GM21360 (cell line): ENCODE results near the gene DENND4A.
A peak's percentile ranks its signal among the peaks of the same experiment; 100 is the strongest.

Experiments used
- ATAC-seq: cut with Tn5 transposase; IDR thresholded peaks from one replicate; pipeline ENCODE4 v1.9.1; 2021; ENCODE audit warnings: mild to moderate bottlenecking, moderate library complexity; ENCODE audit not compliant: unreplicated experiment

DENND4A gene

DNA sequence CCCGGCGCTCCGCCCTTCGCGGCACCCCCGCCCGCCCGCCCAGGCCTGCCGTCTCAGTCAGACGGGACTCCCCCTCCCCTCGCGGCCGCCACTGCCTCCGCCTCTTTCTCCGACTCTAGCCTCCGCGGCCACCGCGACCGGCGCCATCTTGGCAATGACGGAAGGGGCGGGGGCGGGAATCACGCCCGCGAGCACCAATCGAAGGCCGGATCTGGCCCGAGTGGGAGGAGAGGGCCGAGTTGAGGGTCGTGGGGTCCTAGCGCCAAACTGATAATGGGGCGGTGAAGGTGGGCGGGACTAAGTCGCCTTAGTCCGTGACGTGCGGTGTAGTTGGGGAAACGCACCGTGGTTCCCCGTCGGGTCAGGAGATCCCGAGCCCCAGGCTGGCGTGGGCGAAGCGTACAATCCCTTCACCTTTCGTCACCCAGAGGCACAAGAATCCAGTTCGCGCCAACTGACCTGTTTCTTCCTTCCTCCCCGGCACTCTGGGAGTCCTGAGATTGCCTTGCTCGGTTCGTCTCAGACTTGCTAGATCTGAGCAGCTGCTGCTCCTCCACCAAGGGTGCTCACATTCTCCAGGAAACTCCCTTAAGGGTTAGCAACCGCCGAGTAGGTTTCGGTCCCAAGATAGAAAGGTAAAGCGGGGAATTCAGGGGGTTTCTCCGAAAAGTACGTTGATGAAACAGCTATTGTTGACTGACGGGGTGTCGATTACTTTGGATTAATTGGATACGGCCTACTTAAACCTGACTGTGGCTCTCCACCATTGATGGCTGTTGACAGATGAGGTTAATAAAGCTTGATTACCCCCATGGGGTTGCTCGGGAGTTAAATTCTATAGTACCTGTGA is at the start of gene DENND4A:
Gene DENND4A, minus strand, starts transcription at position 156 of the 850 bp plus-strand sequence. CDS start 35,843 bp downstream, outside the sequence.
- peak; percentile 75 for ATAC-seq

DNA sequence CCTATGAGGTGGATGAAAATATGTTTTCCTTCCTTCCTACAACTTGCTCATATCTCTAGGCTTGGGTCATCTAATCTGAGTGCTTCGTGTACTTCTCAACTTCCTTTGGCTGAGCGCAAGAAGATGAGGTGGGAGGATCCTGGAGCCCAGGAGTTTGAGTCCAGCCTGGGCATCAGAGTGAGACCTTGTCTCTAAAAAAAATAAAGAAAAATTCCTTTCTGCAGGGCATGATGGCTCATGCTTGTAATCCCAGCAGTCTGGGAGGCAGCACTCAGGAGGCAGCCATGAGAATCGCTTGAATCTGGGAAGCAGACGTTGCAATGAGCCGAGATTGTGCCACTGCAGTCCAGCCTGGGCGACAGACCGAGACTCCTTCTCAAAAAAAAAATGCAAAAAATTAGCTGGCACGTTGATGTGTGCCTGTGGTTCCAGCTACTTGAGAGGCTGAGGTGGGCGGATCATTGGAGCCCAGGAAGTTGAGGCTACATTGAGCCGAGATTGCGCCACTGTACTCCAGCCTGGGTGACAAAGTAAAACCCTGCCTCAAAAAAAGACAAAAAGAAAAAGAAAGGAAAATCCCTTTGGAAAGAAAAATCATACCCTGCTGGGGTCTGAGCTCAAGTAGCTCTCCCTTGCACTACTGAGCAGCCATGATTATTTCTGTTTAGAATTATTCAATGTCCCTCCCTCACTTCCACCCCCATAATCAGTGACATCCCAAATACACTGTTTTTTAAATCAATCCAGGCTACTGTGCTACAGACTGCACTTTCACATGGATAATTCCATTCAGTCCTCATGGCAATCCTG is 49.2 kb upstream of the DENND4A start:
- ATAC-seq = no peak

DNA sequence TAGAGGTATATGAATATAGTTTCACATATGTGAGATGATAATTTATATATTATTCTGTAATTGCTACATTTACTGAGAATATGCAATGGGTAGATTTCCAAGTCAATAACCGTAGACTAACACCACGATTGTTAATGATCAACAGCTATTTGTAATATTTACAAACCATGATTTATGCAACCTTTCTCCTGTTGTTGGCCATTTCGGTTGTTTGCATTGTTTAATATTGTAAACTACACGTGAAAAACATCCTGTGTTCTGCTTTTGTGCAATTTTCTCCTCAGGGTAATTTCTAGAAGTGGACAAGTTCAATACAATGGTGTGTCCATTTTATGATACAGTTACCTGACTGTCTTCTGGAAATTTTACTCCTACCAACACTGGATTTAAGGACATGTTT is 47.9 kb upstream of the DENND4A start:
- no peak for ATAC-seq

DNA sequence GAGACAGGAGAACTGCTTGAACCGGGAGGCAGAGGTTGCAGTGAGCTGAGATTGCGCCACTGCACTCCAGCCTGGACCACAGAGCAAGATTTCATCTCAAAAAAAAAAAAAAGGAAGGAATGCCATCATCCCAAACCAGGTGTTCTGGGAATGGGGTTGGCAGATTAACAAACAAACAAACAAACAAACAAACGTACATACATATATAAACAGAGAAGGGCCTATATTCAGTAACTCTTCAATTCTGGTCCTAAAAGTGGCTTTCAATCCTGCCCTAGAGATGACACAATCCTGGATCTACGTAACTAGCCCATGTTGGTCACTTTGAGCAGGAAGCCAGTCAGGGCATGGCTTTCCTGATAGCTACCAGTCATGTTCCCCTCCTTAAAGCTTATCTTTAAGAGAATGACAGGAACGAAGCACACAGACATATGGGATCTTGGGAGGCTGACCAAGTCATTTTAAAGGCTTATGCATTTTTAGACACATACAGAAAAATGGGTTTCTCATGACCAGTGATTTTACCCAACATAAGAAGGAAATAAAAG is 47.3 kb upstream of the DENND4A start:
- no peak for ATAC-seq

DNA sequence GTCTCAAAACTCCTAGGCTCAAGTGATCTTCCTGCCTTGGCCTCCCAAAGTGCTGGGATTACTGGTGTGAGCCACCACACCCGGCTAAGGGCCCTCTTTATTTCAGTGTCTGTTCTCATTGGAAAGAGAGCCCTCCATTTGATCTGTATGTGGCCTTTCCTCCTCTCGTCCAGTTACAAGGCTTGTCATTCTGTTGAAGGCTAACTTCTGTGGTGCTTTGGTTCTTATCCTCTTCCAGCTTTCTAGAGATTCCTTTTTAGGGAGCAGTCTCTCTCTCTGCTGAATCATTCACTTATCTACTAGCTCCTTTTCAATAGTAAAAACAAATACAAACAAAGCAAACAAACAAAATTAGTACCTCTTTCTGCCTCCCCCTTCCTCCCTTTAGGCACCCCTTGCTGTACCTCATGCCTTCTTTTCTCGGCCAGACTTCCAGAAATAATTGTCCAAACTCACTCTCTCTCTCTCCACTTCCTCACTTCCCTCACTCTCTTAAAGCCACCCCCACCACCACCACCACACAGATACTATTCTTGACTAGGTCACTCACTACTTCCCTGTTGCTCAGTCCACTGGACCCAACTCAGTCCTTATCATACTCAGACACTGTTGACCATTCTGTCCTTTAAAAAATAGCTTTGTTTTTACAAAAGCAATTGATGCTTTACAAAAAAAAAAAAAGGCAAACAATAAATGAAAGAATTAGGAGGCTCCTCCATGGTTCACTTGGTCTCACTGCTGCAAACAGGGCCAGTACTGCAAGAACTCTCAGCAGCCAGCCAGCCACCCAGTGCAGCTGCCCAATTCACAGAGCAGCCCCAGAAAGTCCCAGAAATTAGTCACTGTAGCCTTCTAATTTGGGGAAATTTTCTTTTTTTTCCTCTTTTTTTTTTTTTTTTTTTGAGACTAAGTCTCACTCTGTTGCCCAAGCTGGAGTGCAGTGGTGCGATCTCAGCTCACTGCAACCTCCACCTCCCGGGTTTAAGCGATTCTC is 45.5 kb upstream of the DENND4A start:
- ATAC-seq = no peak

DNA sequence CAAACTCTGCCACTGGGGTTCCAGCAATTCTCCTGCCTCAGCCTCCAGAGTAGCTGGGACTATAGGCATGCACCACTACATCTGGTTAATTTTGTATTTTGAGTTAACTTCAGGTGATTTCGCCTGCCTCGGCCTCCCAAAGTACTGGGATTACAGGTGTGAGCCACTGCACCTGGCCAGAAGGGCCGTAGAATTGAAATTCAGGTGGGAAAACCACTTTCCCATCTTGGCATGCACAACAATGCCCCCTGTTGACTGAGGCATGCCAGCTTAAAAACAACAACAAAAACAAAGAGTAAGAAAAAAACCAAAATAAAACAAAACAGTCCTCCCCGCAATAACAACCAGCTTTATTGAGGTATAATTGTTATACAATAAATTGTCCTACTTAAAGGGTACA is 44.6 kb upstream of the DENND4A start:
- no peak for ATAC-seq

DNA sequence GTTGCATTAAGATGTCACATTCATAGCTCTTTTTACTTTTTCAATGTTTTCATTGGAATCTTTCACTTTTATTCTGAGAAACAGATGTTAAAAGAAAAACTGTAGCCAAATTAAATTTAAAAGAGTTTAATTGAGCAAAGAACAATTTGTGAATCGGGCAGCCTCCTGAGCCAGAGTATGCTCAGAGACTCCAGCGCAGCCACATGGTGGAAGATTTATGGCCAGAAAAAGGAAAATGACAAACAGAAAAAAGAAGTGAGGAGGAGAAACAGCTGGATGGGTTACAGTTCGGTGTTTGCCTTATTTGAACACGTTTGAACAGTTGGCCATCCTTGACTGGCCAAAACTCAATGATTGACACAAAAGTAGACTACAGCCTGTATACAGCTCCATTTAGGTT is 43.4 kb upstream of the DENND4A start:
- no peak for ATAC-seq

DNA sequence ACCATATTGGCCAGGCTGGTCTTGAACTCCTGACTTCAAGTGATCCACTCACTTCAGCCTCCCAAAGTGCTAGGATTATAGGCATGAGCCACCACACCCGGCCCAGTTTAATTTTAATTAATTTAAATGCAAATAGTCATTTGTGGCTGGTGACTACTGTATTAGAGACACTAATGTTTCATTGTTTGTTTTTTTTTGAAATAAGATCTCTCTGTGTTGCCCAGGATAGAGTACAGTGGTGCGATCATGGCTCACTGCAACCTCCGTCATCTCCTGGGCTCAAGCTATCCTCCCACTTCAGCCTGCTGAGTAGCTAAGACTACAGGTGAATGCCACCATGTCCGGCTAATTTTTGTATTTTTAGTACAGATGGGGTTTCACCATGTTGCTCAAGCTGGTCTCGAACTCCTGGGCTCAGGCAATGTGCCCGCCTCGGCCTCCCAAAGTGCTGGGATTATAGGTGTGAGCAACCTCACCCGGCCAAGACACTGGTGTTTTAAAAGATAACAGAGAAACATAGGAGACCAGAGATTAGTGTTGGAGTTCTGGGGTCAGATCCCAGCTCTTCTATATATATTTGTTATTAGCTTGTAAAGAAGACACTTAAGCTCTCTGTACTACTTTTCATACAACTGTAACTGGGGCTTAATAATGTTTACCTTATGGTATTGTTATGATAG is 42.6 kb upstream of the DENND4A start:
- no peak for ATAC-seq

DNA sequence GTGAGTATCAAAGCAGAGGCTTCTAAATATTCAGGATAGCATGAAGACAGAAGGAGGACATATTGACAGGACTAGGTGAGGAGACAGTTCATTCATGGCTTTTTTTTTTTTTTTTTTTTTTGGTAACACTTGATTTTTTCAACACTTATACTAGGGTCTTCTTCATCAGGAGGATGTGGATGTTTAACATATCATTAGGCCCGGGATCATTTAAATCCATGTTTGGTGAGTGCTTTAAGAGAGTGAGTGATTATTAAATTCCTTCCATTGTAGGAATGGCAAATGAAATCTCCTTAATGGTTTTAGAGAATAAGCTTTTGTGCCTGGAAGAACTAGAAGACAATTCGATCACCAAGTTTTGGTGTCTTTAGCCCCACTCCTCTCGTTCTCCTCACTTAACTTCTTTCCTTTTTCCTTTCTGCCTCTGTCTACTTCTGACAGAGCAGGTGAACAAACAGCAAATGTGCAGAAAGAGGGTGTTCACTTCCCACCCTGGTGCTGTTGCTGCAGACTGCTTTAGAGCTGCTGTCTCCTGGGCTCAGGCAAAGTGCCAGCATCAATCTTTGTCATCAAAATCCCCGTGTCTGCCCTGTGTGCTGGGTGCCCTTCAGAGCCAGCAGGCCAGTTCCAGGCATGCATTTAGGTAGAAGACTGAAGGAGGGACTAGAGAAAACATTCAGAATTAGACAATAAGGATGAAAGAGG is 41.6 kb upstream of the DENND4A start:
- ATAC-seq = no peak

DNA sequence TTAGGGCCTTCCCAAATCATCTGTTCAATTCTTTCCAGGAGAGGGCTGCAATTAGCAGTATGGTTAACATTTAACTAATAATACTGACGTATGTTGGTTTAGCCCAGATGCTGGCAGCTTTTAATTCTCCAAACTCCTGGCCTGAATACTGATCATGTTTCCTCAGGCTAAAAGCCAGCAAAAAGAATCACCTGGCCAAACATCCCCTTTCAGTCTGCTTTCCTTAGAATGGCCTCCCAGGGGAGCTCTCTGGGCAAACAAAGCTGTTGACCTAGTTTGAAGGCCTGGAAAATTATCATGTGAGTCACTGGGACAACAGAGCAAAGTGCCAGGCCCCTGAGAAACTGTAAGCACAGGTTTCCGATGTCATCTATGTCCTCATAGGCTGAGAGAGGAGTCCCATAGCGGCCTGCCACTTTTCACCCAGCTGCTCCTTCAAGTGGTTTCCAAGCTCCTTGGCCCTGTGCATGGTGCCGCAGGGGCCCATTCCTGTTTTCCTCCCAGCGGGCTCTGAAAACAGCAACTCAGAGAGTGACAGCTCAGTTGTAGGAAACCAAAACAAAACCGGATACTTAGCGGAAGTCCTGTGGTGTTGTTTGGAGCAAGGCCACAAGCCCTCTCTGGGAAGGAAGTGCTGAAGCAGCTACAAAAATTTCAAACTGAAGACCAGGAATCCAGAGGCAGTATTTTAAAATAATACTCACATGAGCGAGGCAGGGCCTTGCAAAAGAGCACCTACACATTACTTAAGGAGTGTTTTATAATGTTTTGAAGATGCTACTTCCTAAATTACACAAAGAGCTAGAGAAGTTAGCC is 40.7 kb upstream of the DENND4A start:
- no peak for ATAC-seq

DNA sequence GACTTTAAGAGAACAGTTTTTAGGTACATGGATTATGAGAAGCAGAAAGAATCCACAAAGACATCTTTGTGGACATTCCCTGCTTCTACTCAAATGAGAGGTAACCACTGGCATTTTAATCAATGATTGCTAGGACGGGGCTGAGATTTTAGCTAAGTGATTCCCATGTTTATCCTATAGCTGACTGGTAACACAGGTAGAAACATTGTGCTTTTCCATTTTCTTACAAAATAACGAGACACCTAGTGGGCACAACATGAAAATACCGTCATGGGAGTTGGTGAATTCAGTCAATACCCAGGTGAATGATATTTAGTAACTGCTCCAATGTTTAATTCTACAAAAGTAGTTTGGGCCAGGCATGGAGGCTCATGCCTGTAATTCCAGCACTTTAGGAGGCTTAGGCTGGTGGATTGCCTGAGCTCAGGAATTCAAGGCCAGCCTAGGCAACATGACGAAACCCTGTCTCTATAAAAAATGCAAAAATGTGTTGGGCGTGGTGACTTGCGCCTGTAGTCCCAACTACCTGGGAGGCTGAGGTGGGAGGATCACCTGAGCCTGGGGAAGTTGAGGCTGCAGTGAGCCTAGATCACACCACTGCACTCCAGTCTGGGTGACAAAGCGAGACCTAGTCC is 37.2 kb upstream of the DENND4A start:
- ATAC-seq = no peak

DNA sequence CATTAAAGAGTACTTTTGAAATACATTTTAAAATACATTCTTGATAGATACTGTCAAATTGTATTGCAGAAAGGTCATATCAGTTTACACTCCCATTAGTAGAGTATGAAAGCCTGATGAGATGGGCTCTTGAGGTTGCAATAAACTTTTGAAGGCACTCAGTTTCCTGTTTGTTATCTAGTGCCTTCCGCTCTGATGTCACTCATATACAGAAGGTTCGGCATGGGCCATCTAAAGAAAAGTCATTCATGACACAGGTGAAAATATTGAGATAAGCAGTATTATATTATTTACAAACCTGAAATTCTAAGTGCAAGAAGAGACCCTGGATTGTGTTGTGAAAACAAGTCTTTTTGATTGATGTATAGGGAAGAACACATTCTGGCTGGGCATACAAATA is 36.5 kb upstream of the DENND4A start:
- ATAC-seq = no peak

DNA sequence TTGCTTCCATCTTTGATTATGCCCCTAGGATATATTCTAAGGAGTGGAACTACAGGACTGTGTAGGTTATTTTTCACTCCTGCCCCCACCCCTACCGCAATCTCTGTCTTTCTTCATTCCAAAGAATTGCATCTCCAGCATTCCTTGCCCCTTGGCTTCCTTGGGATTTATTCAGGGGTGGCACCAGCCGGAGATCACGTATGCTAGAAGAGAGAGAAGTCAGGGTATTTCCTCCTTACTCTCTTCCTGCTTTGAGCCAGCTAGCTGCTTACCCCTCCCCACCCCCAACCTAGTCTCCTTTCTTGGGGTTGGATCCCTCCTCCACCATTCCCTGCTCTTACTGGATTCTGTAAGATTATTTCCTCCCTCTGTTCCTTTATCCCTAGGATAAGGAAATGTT is 35.0 kb upstream of the DENND4A start:
- ATAC-seq = no peak

DNA sequence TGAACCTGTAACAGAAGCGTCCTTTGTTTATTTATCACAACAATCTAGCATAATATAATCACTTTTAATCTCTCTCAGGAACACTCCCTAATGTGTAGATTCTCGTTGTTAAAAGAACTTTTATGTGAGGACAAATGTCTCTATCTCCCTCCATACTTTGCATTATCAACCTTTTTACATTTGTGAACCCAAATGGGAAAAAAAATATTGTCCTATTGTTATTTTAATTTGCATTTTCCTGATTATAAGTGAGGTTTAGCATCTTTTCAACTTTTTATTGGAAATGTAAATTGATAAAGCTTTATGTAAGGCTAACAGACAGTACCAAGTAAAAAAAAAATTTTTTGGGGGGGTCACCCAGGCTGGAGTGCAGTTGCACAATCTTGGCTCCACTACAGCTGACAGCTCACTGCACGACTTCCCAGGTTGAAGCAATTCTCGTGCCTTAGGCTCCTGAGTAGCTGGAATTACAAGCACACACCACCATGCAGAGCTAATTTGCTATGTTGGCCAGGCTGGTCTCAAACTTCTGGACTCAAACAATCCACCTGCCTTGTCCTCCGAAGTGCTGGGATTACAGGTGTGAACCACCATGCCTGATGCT is 33.0 kb upstream of the DENND4A start:
- no peak for ATAC-seq

DNA sequence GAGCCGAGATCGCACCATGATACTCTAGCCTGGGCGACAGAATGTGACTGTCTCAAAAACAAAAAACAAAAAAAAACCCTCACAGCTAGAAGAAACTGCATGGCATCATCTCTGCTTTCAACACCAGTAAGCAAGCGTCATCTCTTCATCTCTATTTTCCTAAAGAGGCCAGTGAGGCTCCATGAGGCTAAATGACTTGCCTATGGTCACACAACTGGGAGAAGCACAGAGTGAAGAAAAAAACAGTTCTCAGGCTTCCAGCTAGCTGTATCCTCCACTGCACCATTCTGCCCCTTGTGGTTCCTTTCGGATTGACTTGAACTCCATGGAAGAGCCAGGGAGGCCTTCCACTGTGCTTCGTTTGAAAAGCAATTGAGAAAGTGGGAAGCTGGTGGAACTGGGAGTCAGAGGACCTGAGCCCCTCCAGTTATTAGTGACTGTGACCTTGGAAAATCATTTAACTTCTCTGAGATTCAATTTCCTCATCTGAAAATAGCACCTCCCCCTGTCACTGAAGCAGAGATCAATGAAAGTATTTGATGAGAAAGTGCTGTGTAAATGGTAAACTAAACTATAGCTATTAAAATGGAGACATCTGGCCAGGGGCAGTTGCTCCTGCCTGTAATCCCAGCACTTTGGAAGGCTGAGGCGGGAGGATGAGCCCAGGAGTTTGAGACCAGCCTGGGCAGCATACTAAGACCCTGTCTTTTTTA is 32.1 kb upstream of the DENND4A start:
- ATAC-seq = no peak

DNA sequence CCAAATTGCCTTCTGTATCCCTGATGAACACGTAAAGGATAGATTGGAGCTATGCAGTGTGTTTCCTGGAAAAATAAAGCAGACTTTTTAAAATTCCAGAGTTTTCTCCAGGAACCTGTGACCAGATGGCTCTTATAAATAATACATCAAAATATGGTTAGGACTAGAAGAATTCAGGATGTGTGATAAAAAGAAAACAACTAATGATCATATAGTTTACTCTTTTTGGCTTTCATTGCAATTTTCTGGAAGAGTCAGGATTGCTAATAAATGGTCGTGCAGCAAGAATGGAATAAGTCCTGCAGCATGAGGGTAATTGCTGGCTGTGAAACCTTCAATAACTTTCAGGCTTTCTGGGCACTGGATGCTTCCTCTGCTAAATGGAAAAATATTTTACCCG is 30.2 kb upstream of the DENND4A start:
- no peak for ATAC-seq

DNA sequence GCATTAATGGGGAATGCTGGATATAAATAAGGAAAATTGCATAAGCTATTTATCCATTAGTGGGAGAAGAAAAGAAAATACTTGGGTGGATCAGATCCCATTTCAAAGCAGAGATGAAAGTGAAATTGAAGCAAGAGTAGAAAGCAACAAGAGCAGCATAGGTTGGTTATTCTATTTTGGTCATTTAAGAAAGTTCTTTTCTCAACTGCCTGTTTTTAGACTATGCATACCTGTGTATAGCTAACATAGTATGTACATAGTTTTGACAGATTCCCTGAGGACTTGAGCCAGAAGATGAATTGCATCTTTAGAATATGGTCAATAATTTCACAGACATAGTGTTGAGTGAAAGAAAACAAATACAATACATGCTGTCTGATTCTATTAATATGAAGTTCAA is 29.0 kb upstream of the DENND4A start:
- no peak for ATAC-seq
